Smooth muscle cell (in vitro differentiated cells): ENCODE results near the gene WNT8B. TPM values are rescaled to one million over a fixed set of nuclear protein-coding genes. Genes with fewer than 3 reads are reported as not detected.
A peak's percentile ranks its signal among the peaks of the same experiment; 100 is the strongest.

ENCODE experiments used
- DNase-seq: peaks from one replicate; lab custom pipeline; 2025; ENCODE audit not compliant: unreplicated experiment; lab: John Stamatoyannopoulos, UW
- H2AFZ ChIP-seq: fragments of 200-600 bp; sonication (generic); 2 replicates; pipeline ENCODE4 v1.6.0; 2016; ENCODE audit warnings: antibody characterized with exemption, low read depth, mild to moderate bottlenecking
- H3F3A ChIP-seq: fragments of 200-600 bp; sonication (generic); 2 replicates; pipeline ENCODE4 v1.6.0; 2017; ENCODE audit warnings: antibody characterized with exemption, low read depth
- H3K27ac ChIP-seq: fragments of 200-600 bp; sonication (generic); 2 replicates; pipeline ENCODE4 v1.5.1; 2016; ENCODE audit warnings: low read depth, mild to moderate bottlenecking
- H3K27me3 ChIP-seq: fragments of 200-600 bp; sonication (generic); 2 replicates; pipeline ENCODE4 v1.6.1; 2016; ENCODE audit warnings: low read depth, mild to moderate bottlenecking
- H3K36me3 ChIP-seq: fragments of 200-600 bp; sonication (generic); 2 replicates; pipeline ENCODE4 v1.5.1; 2016; ENCODE audit warnings: low read depth
- H3K4me1 ChIP-seq: fragments of 200-600 bp; sonication (generic); 2 replicates; pipeline ENCODE4 v1.5.1; 2016; ENCODE audit warnings: low read depth
- H3K4me2 ChIP-seq: fragments of 200-600 bp; sonication (generic); 2 replicates; pipeline ENCODE4 v1.6.0; 2016; ENCODE audit warnings: mild to moderate bottlenecking
- H3K4me3 ChIP-seq: fragments of 200-600 bp; sonication (generic); 2 replicates; pipeline ENCODE4 v1.5.1; 2016; ENCODE audit warnings: mild to moderate bottlenecking
- H3K79me2 ChIP-seq: fragments of 200-600 bp; sonication (generic); 2 replicates; pipeline ENCODE4 v1.6.0; 2016; ENCODE audit warnings: low read depth, mild to moderate bottlenecking
- H3K9ac ChIP-seq: fragments of 200-600 bp; sonication (generic); 2 replicates; pipeline ENCODE4 v1.6.0; 2016; ENCODE audit warnings: low read depth
- H3K9me3 ChIP-seq: fragments of 200-600 bp; sonication (generic); replicated peaks from 2 replicates; pipeline ENCODE4 v1.5.1; 2016; ENCODE audit warnings: low read depth
- H4K20me1 ChIP-seq: fragments of 200-600 bp; sonication (generic); 2 replicates; pipeline ENCODE4 v1.6.0; 2016; ENCODE audit warnings: low read depth
- CTCF ChIP-seq: fragments of 200-600 bp; sonication (generic); IDR thresholded peaks from 2 replicates; pipeline ENCODE4 v1.5.1; 2017; ENCODE audit warnings: borderline replicate concordance, mild to moderate bottlenecking, antibody characterized with exemption; ENCODE audit not compliant: insufficient read depth, poor library complexity, severe bottlenecking
- WGBS: methylation state at CpG from one replicate; pipeline ENCODE4 v1.1.7; 2016; ENCODE audit warnings: low lambda C conversion rate; 5-methylcytosine and 5-hydroxymethylcytosine counted together
- polyA plus RNA-seq: library from polyadenylated mRNA; unstranded; fragments of >200 nt; fragmentation: Nextera tagmentation; extraction: Ambion mirVana; gene quantifications from 2 replicates; pipeline ENCODE4 v1.2.1, GENCODE V29; 2016
- total RNA-seq: library from RNA; depleted of rRNA; stranded (reverse); fragments of >200 nt; gene quantifications from 2 replicates; pipeline ENCODE4 v1.2.3, GENCODE V29; 2014

The WNT8B gene
- total and polyA plus RNA-seq, 2 experiments from 2014 or later = not detected

- Histone ChIP-seq H2AFZ (no peak overlapping the region), H3K4me3 (no peak overlapping the region), H3K79me2 (no peaks in the 10 kb centered on the region), H3K9me3 (no peaks in the 10 kb centered on the region), H3F3A (no peaks in the 10 kb centered on the region), H3K4me1 (peaks cover 12% of the 10 kb centered on the region), H3K36me3 (no peaks in the 10 kb centered on the region), H3K4me2 (no peak overlapping the region), H4K20me1 (no peaks in the 10 kb centered on the region), H3K9ac (no peak overlapping the region), H3K27me3 (no peaks in the 10 kb centered on the region), H3K27ac (no peak overlapping the region)
- DNase-seq = no peak
- no peak for TF ChIP-seq CTCF
- WGBS = 58% methylated on average over 5 of the region's 5 CpGs
Observed at GRCh38 chr10:100506596-100507356, 44.0 kb downstream of the WNT8B start.

GRCh38 chr10:100507357-100507732, 44.5 kb downstream of the WNT8B start:
- H3K79me2 ChIP-seq = no peaks in the 10 kb centered on the region
- H3K27me3 ChIP-seq = no peaks in the 10 kb centered on the region
- H3K9me3 ChIP-seq = no peaks in the 10 kb centered on the region
- no peak overlapping the region for H3K9ac ChIP-seq
- H4K20me1 ChIP-seq = no peaks in the 10 kb centered on the region
- no peak for TF ChIP-seq CTCF
- H3K36me3 ChIP-seq = no peaks in the 10 kb centered on the region
- no peak overlapping the region for H3K4me3 ChIP-seq
- no peak overlapping the region for H3K27ac ChIP-seq
- 97% methylated on average over 5 of the region's 5 CpGs for WGBS
- no peak overlapping the region for H3K4me2 ChIP-seq
- no peak overlapping the region for H2AFZ ChIP-seq
- H3K4me1 ChIP-seq = peaks cover 8% of the 10 kb centered on the region
- no peaks in the 10 kb centered on the region for H3F3A ChIP-seq
- no peak for DNase-seq

- Histone ChIP-seq H4K20me1 (no peaks in the 10 kb centered on the region), H3K79me2 (no peaks in the 10 kb centered on the region), H3K9ac (no peak overlapping the region), H3K4me1 (no peaks in the 10 kb centered on the region), H3K4me3 (no peak overlapping the region), H3K27ac (no peak overlapping the region), H3K9me3 (no peaks in the 10 kb centered on the region), H3K4me2 (no peak overlapping the region), H3K27me3 (no peaks in the 10 kb centered on the region), H3F3A (no peaks in the 10 kb centered on the region), H3K36me3 (no peaks in the 10 kb centered on the region), H2AFZ (no peak overlapping the region)
- DNase-seq = no peak
- 74% methylated on average over 1 of the region's 1 CpG for WGBS
- TF ChIP-seq CTCF = no peak
Observed at GRCh38 chr10:100508266-100508665, 45.5 kb downstream of the WNT8B start.

GRCh38 chr10:100508691-100509150, 45.9 kb downstream of the WNT8B start:
- no peak for DNase-seq
- Histone ChIP-seq H4K20me1 (no peaks in the 10 kb centered on the region), H3K9me3 (no peaks in the 10 kb centered on the region), H3K27ac (no peak overlapping the region), H2AFZ (no peak overlapping the region), H3K9ac (no peak overlapping the region), H3K4me1 (no peaks in the 10 kb centered on the region), H3K79me2 (no peaks in the 10 kb centered on the region), H3K4me2 (no peak overlapping the region), H3K4me3 (no peak overlapping the region), H3F3A (no peaks in the 10 kb centered on the region), H3K36me3 (no peaks in the 10 kb centered on the region), H3K27me3 (no peaks in the 10 kb centered on the region)
- peak; percentile 55 for TF ChIP-seq CTCF
- 47% methylated on average over 3 of the region's 3 CpGs for WGBS
